ENCODE measurements around the gene AK1.
"Not testable (repeated sequence)": the region's sequence is repeated elsewhere in the genome, so short reads cannot be mapped to it uniquely, and the experiment has no call there.

Gene AK1

GRCh38 chr9:127847833-127848755, 29.4 kb downstream of the AK1 start:
- no peak for DNase-seq (ENCODE audit: low spot score)

GRCh38 chr9:127847178-127847510, 30.3 kb downstream of the AK1 start:
- DNase-seq (ENCODE audit: low spot score), result no peak

GRCh38 chr9:127846443-127847177, 30.9 kb downstream of the AK1 start:
- DNase-seq (ENCODE audit: low spot score), result no peak

GRCh38 chr9:127845619-127846018, 31.9 kb downstream of the AK1 start:
- not testable (repeated sequence) for DNase-seq (ENCODE audit: low spot score)

- DNase-seq (ENCODE audit: low spot score), result no peak
These were observed 32.6 kb downstream of the AK1 start for GRCh38 chr9:127844821-127845359.

- DNase-seq (ENCODE audit: low spot score), result no peak
These were observed 36.2 kb downstream of the AK1 start for GRCh38 chr9:127841087-127841835.

GRCh38 chr9:127838375-127839078, 38.9 kb downstream of the AK1 start:
- DNase-seq (ENCODE audit: low spot score), result peak; percentile 25

GRCh38 chr9:127837346-127837745, 40.1 kb downstream of the AK1 start:
- no peak for DNase-seq (ENCODE audit: low spot score)

GRCh38 chr9:127836561-127836960, 40.9 kb downstream of the AK1 start:
- not testable (repeated sequence) for DNase-seq (ENCODE audit: low spot score)

- DNase-seq (ENCODE audit: low spot score), result no peak
These were observed 41.4 kb downstream of the AK1 start for GRCh38 chr9:127835991-127836516.

GRCh38 chr9:127833555-127833954, 43.9 kb downstream of the AK1 start:
- no peak for DNase-seq (ENCODE audit: low spot score)

- no peak for DNase-seq (ENCODE audit: low spot score)
These were observed 45.2 kb downstream of the AK1 start for GRCh38 chr9:127832248-127832647.

GRCh38 chr9:127829205-127829906, 48.1 kb downstream of the AK1 start:
- DNase-seq (ENCODE audit: low spot score), result no peak

GRCh38 chr9:127828262-127829031, 49.0 kb downstream of the AK1 start:
- peak; percentile 78 for DNase-seq (ENCODE audit: low spot score)

- no peak for DNase-seq (ENCODE audit: low spot score)
These were observed 51.1 kb downstream of the AK1 start for GRCh38 chr9:127826253-127826913.

GRCh38 chr9:127825319-127826051, 52.0 kb downstream of the AK1 start:
- DNase-seq (ENCODE audit: low spot score), result peak; percentile 15

- no peak for DNase-seq (ENCODE audit: low spot score)
These were observed 55.4 kb downstream of the AK1 start for GRCh38 chr9:127822108-127822507.

GRCh38 chr9:127818574-127818973, 58.9 kb downstream of the AK1 start:
- DNase-seq (ENCODE audit: low spot score), result no peak
